Measurements from ENCODE around the gene PSG4. TPM values are rescaled to one million over a fixed set of nuclear protein-coding genes. Genes with fewer than 3 reads are reported as not detected.

PSG4 gene
- total RNA-seq: 1.6 TPM in 1 of 2 replicates, not detected in the other

DNA sequence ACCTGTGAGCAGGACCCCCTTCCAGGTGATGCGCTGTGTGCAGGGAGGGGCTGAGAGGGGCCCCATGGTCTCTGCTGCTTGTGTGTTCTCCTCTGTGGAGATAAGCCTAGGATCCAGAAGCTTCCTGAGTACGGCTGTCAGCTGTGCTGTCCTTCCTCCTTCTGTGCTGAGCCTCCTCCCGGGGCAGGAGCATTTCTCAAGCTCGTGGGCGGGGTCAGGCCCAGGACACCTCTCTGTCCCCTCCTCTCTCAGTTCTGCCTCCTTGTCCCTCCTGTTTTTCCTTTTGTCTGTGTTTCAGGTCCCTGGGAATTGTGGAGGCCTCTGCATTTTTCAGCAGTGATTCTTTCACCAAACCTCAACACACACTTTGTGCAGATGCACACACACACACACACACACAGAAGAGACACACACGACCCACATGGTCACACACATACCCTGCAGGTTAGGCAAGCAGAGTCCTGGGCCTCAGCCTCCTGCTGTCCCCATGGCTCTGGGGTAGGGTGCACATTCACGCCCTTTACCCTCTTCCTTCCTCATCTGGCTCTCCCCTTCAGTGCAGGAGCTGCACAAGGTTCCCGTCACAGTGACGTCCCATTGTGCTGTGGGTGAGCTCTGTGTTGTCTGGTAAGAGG, at the start of gene PSG4:
Gene PSG4, minus strand, starts transcription at position 168 of the 635 bp plus-strand sequence. Its CDS starts 102 bp downstream, at position 66.

DNA sequence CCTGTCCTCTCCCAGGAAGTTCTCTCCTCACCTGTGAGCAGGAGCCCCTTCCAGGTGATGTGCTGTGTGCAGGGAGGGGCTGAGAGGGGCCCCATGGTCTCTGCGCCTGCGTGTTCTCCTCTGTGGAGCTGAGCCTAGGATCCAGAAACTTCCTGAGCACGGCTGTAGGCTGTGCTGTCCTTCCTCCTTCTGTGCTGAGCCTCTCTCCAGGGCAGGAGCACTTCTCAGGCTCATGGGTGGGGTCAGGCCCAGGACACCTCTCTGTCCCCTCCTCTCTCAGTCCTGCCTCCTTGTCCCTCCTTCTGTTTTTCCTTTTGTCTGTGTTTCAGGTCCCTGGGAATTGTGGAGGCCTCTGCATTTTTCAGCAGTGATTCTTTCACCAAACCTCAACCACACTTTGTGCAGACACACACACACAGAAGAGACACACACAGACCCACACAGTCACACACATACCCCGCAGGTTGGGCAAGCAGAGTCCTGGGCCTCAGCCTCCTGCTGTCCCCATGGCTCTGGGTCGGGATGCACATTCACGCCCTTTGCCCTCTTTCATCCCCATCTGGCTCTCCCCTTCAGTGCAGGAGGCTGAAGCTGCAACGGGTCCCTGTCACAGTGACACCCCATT, 19.0 kb downstream of the PSG4 start, which contains the start of gene PSG5:
Gene PSG5, minus strand, starts transcription at position 226 of the 625 bp plus-strand sequence. Its CDS starts 131 bp downstream, at position 95.

Other genes starting within 250 kb of the PSG4 start
- not detected in 2 replicates for gene PSG11, start 179.2 kb downstream of the PSG4 start, total RNA-seq
- gene PSG2, start 122.9 kb downstream of the PSG4 start, total RNA-seq: not detected in 2 replicates
- not detected in 2 replicates for gene PSG5, start 19.1 kb downstream of the PSG4 start, total RNA-seq
- not detected in 2 replicates for gene PSG9, start 63.9 kb upstream of the PSG4 start, total RNA-seq
- 0.78 TPM in 1 of 2 replicates, not detected in the other for gene CD177, start 148.0 kb upstream of the PSG4 start, total RNA-seq
- gene TEX101, start 209.3 kb upstream of the PSG4 start, total RNA-seq: not detected in 2 replicates